HG03159 (cell line): ENCODE results near the gene C9orf78.

Experiments used
- ATAC-seq: cut with Tn5 transposase; IDR thresholded peaks from one replicate; pipeline ENCODE4 v1.9.1; 2021; ENCODE audit warnings: mild to moderate bottlenecking, moderate library complexity; ENCODE audit not compliant: unreplicated experiment

C9orf78 gene

GRCh38 chr9:129779560-129780190 is 55.4 kb downstream of the C9orf78 start:
- no peak for ATAC-seq

GRCh38 chr9:129778469-129778868 is 56.6 kb downstream of the C9orf78 start:
- ATAC-seq: no peak

GRCh38 chr9:129777769-129778130 is 57.3 kb downstream of the C9orf78 start:
- no peak for ATAC-seq
